ENCODE data around the gene PSG4. TPM values are rescaled to one million over a fixed set of nuclear protein-coding genes. Genes with fewer than 3 reads are reported as not detected.
"Not testable (repeated sequence)": the region's sequence is repeated elsewhere in the genome, so short reads cannot be mapped to it uniquely, and the experiment has no call there.

The PSG4 gene
- total RNA-seq, 2 experiments from 2014 or later, result not detected

DNA sequence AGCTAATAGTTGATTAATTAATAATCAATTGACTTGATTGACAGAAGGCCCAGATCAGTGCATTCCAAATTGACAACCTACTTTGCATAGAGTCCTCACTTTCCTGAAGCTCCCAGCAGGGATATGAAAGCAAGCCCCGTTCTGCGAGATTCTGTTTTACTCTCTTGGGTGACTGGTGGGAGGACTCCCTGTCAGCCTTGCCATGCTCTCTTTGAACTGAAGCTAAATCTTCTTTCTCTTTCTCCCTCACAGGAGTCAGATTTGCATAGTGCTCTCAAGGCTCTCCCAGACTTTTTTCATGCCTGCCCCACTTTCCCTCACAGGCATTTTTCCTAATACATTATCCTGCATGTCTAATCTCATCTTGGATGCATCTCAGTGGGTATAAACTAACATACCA lies 10.4 kb upstream of the PSG4 start:
- H4K20me1 ChIP-seq (ENCODE audit: insufficient read depth, low read length); H3K4me2 ChIP-seq (ENCODE audit: low read length); H3K4me1 ChIP-seq (ENCODE audit: insufficient read depth, low read length, poor library complexity, severe bottlenecking); BruUV-seq (replicated peaks); H3K79me2 ChIP-seq (ENCODE audit: insufficient read depth, low read depth, low read length); intact Hi-C loops (cut with micrococcal nuclease; ENCODE audit: unreplicated experiment); H3K27ac ChIP-seq (ENCODE audit: low read depth, low read length, poor library complexity, severe bottlenecking); H3K9me3 ChIP-seq (ENCODE audit: low read length); H3K4me3 ChIP-seq (ENCODE audit: low read depth, low read length, poor library complexity, severe bottlenecking); DNase-seq (ENCODE audit: low spot score); CTCF ChIA-PET (ENCODE audit: unreplicated experiment); H2AFZ ChIP-seq (ENCODE audit: low read length); H3K9me2 ChIP-seq (ENCODE audit: insufficient read depth, low read length); H3K36me3 ChIP-seq (ENCODE audit: insufficient read depth, low read length): not testable (repeated sequence)
- POLR2A ChIA-PET, result interaction anchor here (0.5 kb wide), 1 partner anchor 231 kb away, joined by 3 read pairs; no protein-coding TSS in a partner anchor

DNA sequence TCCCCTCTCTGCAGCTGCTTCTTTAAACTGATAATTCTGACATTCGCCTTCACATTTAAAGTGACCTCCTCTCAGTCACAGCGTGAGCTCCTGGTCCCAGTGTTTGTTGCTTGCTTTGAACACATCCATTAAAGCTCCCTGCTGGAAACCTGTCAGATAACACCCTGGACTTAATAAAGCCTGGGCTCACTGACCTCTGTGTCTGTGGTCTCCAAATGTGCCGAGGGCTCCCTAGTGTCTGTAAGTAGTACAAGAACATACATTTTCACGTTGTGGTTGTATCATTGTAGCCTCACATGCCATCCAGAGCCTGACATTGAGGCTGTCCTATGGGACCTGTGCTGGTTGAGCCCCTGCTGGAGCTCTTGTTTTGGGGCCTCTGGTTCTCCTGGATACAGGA lies 2.6 kb upstream of the PSG4 start:
- ChIA-PET CTCF (ENCODE audit: unreplicated experiment) (no interaction called here), POLR2A (no interaction called here)
- H3K36me3 ChIP-seq (ENCODE audit: insufficient read depth, low read length), result no peaks in the 10 kb centered on the region
- no peaks in the 10 kb centered on the region for H3K9me3 ChIP-seq (ENCODE audit: low read length)
- H3K27ac ChIP-seq (ENCODE audit: low read depth, low read length, poor library complexity, severe bottlenecking), result no peak overlapping the region
- no peak for DNase-seq (ENCODE audit: low spot score)
- no peaks in the 10 kb centered on the region for H4K20me1 ChIP-seq (ENCODE audit: insufficient read depth, low read length)
- intact Hi-C loops (cut with micrococcal nuclease; ENCODE audit: unreplicated experiment), result no loop called here
- no peaks in the 10 kb centered on the region for H3K4me1 ChIP-seq (ENCODE audit: insufficient read depth, low read length, poor library complexity, severe bottlenecking)
- no peaks in the 10 kb centered on the region for H3K9me2 ChIP-seq (ENCODE audit: insufficient read depth, low read length)
- TF ChIP-seq, protein P1, sequence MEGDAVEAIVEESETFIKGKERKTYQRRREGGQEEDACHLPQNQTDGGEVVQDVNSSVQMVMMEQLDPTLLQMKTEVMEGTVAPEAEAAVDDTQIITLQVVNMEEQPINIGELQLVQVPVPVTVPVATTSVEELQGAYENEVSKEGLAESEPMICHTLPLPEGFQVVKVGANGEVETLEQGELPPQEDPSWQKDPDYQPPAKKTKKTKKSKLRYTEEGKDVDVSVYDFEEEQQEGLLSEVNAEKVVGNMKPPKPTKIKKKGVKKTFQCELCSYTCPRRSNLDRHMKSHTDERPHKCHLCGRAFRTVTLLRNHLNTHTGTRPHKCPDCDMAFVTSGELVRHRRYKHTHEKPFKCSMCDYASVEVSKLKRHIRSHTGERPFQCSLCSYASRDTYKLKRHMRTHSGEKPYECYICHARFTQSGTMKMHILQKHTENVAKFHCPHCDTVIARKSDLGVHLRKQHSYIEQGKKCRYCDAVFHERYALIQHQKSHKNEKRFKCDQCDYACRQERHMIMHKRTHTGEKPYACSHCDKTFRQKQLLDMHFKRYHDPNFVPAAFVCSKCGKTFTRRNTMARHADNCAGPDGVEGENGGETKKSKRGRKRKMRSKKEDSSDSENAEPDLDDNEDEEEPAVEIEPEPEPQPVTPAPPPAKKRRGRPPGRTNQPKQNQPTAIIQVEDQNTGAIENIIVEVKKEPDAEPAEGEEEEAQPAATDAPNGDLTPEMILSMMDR (conservative IDR thresholded peaks at IDR 0.05; ENCODE audit: low read length), result no peak
- TF ChIP-seq EZH2phosphoT487 (IDR thresholded peaks at IDR 0.05; ENCODE audit: borderline replicate concordance, low read depth, low read length), result no peak
- H3K4me2 ChIP-seq (ENCODE audit: low read length), result no peak overlapping the region
- no peaks in the 10 kb centered on the region for H3K79me2 ChIP-seq (ENCODE audit: insufficient read depth, low read depth, low read length)
- no TSS peak for BruUV-seq (replicated peaks)
- H3K4me3 ChIP-seq (ENCODE audit: low read depth, low read length, poor library complexity, severe bottlenecking), result no peak overlapping the region
- H2AFZ ChIP-seq (ENCODE audit: low read length), result no peak overlapping the region

GRCh38 chr19:43207174-43207573 lies 1.7 kb upstream of the PSG4 start:
- H3K4me2 ChIP-seq (ENCODE audit: low read length); DNase-seq (ENCODE audit: low spot score); intact Hi-C loops (cut with micrococcal nuclease; ENCODE audit: unreplicated experiment); H3K27ac ChIP-seq (ENCODE audit: low read depth, low read length, poor library complexity, severe bottlenecking); H3K79me2 ChIP-seq (ENCODE audit: insufficient read depth, low read depth, low read length); H3K4me3 ChIP-seq (ENCODE audit: low read depth, low read length, poor library complexity, severe bottlenecking); H2AFZ ChIP-seq (ENCODE audit: low read length); H4K20me1 ChIP-seq (ENCODE audit: insufficient read depth, low read length); CTCF ChIA-PET (ENCODE audit: unreplicated experiment); H3K9me3 ChIP-seq (ENCODE audit: low read length); BruUV-seq (replicated peaks); H3K36me3 ChIP-seq (ENCODE audit: insufficient read depth, low read length); H3K9me2 ChIP-seq (ENCODE audit: insufficient read depth, low read length); H3K4me1 ChIP-seq (ENCODE audit: insufficient read depth, low read length, poor library complexity, severe bottlenecking); POLR2A ChIA-PET: not testable (repeated sequence)
- TF ChIP-seq, protein P1 (conservative IDR thresholded peaks at IDR 0.05; ENCODE audit: low read length), result peak; percentile 66

DNA sequence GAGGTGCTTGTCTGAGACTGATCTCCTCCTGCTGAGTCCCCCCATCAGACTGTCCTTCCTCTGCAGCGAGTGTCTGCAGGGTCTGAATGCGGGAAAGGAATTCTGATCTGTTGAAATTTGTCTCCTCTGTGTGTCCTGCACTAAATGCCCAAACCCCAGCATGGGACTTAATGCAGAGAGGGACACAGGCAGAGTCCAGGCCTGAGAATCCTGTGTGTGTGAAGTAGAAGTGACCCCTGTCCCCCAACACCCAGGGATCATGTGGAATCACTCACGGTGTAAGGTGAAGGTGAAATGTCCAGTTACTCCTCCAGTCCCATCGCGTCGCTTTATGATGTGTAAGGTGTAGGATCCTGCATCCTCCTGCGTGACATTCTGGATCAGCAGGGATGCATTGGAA lies 1.8 kb downstream of the PSG4 start:
- H3K36me3 ChIP-seq (ENCODE audit: insufficient read depth, low read length); BruUV-seq (replicated peaks); CTCF ChIA-PET (ENCODE audit: unreplicated experiment); H3K4me3 ChIP-seq (ENCODE audit: low read depth, low read length, poor library complexity, severe bottlenecking); intact Hi-C loops (cut with micrococcal nuclease; ENCODE audit: unreplicated experiment); H4K20me1 ChIP-seq (ENCODE audit: insufficient read depth, low read length); H3K27ac ChIP-seq (ENCODE audit: low read depth, low read length, poor library complexity, severe bottlenecking); H3K9me3 ChIP-seq (ENCODE audit: low read length); DNase-seq (ENCODE audit: low spot score); POLR2A ChIA-PET; H3K4me2 ChIP-seq (ENCODE audit: low read length); H2AFZ ChIP-seq (ENCODE audit: low read length); H3K79me2 ChIP-seq (ENCODE audit: insufficient read depth, low read depth, low read length); H3K4me1 ChIP-seq (ENCODE audit: insufficient read depth, low read length, poor library complexity, severe bottlenecking); H3K9me2 ChIP-seq (ENCODE audit: insufficient read depth, low read length): not testable (repeated sequence)

DNA sequence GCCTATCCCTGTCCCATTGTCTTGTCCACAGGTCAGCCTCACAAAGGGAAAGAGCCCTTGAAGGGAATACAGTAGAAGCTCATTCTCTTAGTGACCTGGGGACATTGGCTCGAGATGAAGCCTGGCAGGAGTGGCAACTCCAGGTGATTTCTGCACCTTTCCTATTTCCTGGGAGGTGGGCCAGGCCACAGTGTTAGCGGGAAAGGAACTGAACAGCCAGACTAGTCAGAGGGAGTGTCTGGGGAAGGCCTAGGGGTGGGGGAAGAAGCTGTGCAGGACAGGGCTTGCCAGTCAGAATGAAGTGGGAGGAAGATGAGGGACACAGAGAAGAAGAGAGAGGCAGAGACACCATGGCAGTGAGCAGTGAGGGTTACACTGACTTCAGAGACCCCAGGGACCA lies 3.5 kb downstream of the PSG4 start:
- H4K20me1 ChIP-seq (ENCODE audit: insufficient read depth, low read length); H3K9me2 ChIP-seq (ENCODE audit: insufficient read depth, low read length); intact Hi-C loops (cut with micrococcal nuclease; ENCODE audit: unreplicated experiment); H3K27ac ChIP-seq (ENCODE audit: low read depth, low read length, poor library complexity, severe bottlenecking); H3K79me2 ChIP-seq (ENCODE audit: insufficient read depth, low read depth, low read length); POLR2A ChIA-PET; H3K9me3 ChIP-seq (ENCODE audit: low read length); H2AFZ ChIP-seq (ENCODE audit: low read length); H3K36me3 ChIP-seq (ENCODE audit: insufficient read depth, low read length); H3K4me1 ChIP-seq (ENCODE audit: insufficient read depth, low read length, poor library complexity, severe bottlenecking); H3K4me3 ChIP-seq (ENCODE audit: low read depth, low read length, poor library complexity, severe bottlenecking); CTCF ChIA-PET (ENCODE audit: unreplicated experiment); H3K4me2 ChIP-seq (ENCODE audit: low read length); BruUV-seq (replicated peaks); DNase-seq (ENCODE audit: low spot score): not testable (repeated sequence)

All from OCI-LY7 (cell line).